Natural killer cell (primary cell): Measurements from ENCODE around the gene RRAGD. TPM values are rescaled to one million over a fixed set of nuclear protein-coding genes. Genes with fewer than 3 reads are reported as not detected.

Source experiments
- ATAC-seq, 3 donors: fragments of 150-1000 bp in 2 of 3; fragments of 200-7000 bp in 1 of 3; cut with Tn5 transposase; 1 replicate in 1 of 3; 2 replicates in 2 of 3; pipeline ENCODE4 v1.10.0; 2021; ENCODE audit warnings: mild to moderate bottlenecking in 2 of 3, moderate library complexity in 2 of 3
- DNase-seq, 2 donors: peaks; one replicate each; pipeline versions ENCODE4 v3.0.0 to v3.0.0-alpha.2; 2013 to 2021; ENCODE audit warnings: mixed read lengths in 1 of 2
- H3K27ac ChIP-seq: one replicate; pipeline ENCODE4 v1.5.1; 2013; ENCODE audit warnings: mild to moderate bottlenecking, low read length
- H3K27me3 ChIP-seq: one replicate; pipeline ENCODE4 v1.6.1; 2013; ENCODE audit warnings: low read length; ENCODE audit not compliant: control insufficient read depth, insufficient read depth
- H3K36me3 ChIP-seq: one replicate; pipeline ENCODE4 v1.6.1; 2013; ENCODE audit warnings: low read length; ENCODE audit not compliant: control insufficient read depth, insufficient read depth
- H3K4me1 ChIP-seq: one replicate; pipeline ENCODE4 v1.6.1; 2013; ENCODE audit warnings: low read length; ENCODE audit not compliant: control insufficient read depth, insufficient read depth
- H3K4me3 ChIP-seq: one replicate; pipeline ENCODE4 v1.5.1; 2013; ENCODE audit warnings: low read length
- H3K9me3 ChIP-seq: one replicate; pipeline ENCODE4 v1.6.1; 2013; ENCODE audit warnings: low read length; ENCODE audit not compliant: control insufficient read depth, insufficient read depth
- H3K27ac Mint-ChIP-seq, 2 donors: one replicate each; pipeline ENCODE4 v1.8.0; 2022; ENCODE audit warnings: mild to moderate bottlenecking in 2 of 2, mixed read lengths in 2 of 2, moderate library complexity in 1 of 2
- H3K27me3 Mint-ChIP-seq, 2 donors: one replicate each; pipeline ENCODE4 v1.8.0; 2022; ENCODE audit warnings: low read depth in 2 of 2, mixed read lengths in 2 of 2
- H3K36me3 Mint-ChIP-seq: one replicate; pipeline ENCODE4 v1.8.0; 2022; ENCODE audit warnings: mixed read lengths
- H3K4me1 Mint-ChIP-seq, 2 donors: one replicate each; pipeline ENCODE4 v1.8.0; 2022; ENCODE audit warnings: mixed read lengths in 2 of 2
- H3K4me3 Mint-ChIP-seq: one replicate; pipeline ENCODE4 v1.8.0; 2022; ENCODE audit warnings: mild to moderate bottlenecking, moderate library complexity, mixed read lengths
- H3K9me3 Mint-ChIP-seq, 2 donors: one replicate each; pipeline ENCODE4 v1.8.0; 2022; ENCODE audit warnings: mixed read lengths in 2 of 2
- WGBS: methylation state at CpG from one replicate; pipeline ENCODE4 v1.1.7; 2013; ENCODE audit warnings: missing lambda C conversion rate; ENCODE audit not compliant: insufficient coverage; 5-methylcytosine and 5-hydroxymethylcytosine counted together
- intact Hi-C: fragments of 100-400 bp; cut with micrococcal nuclease; formaldehyde crosslinking; loops from one replicate; pipeline ENCODE4 v1.14.2; 2022
- total RNA-seq, 4 donors: library from RNA; stranded (reverse); fragments of 120-200 nt in 1 of 4; gene quantifications; one replicate each; pipeline versions ENCODE4 v1.2.3 to v1.2.4, GENCODE V29; 2013 to 2022
- TF ChIP-seq, protein P1 (sequence below): fragments of 200-600 bp; IDR thresholded peaks from one replicate; pipeline ENCODE4 v1.8.0; 2022; ENCODE audit warnings: antibody characterized with exemption

The RRAGD gene
- total RNA-seq, 3 donors from 2014 or later (not counting 1 experiment from before 2014, with no cell fraction given), result 0.43 to 4.4 (median 1.8) TPM

DNA sequence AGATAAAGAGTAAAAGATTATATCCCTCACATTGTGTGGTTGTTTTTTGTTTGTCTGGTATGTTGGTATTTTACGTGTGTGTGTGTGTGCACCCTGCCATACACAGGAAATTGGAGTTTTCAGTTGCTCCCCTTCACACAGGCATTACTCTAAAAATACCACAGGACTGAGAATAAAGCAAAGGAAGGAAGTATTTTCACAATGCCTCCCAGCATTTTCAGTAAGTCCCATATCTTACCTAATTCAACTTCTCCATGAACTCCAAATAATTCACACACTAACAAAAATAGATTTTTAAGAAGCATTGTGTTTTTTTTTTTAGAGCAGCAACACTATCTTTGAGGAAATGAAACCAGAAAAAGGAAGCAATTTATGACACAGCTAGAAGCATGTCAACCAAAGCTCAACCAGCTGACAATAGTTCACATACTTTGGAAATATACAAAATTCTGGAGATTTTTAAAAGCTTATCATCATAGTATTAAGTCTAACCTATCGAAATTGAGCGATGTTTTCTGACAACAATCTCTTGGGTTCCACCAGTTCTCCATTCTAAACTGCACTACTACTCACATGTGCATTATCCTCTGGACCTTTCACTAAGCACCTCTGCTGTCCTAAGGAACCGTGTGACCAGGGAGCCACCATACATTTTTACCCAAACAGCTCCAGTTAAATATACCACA is 61.6 kb downstream of the RRAGD start:
- H3K27me3 ChIP-seq, result no peaks in the 10 kb centered on the region
- H3K36me3 ChIP-seq, result no peaks in the 10 kb centered on the region
- intact Hi-C loops, result no loop called here
- Mint-ChIP-seq H3K4me1 (peaks cover 63 to 65% of the 10 kb centered on the region in 2 donors), H3K9me3 (no peaks in the 10 kb centered on the region), H3K4me3 (peak overlapping the region; percentile 100), H3K27me3 (no peaks in the 10 kb centered on the region), H3K36me3 (no peaks in the 10 kb centered on the region), H3K27ac (peak overlapping the region; percentile 96)
- TF ChIP-seq, protein P1, sequence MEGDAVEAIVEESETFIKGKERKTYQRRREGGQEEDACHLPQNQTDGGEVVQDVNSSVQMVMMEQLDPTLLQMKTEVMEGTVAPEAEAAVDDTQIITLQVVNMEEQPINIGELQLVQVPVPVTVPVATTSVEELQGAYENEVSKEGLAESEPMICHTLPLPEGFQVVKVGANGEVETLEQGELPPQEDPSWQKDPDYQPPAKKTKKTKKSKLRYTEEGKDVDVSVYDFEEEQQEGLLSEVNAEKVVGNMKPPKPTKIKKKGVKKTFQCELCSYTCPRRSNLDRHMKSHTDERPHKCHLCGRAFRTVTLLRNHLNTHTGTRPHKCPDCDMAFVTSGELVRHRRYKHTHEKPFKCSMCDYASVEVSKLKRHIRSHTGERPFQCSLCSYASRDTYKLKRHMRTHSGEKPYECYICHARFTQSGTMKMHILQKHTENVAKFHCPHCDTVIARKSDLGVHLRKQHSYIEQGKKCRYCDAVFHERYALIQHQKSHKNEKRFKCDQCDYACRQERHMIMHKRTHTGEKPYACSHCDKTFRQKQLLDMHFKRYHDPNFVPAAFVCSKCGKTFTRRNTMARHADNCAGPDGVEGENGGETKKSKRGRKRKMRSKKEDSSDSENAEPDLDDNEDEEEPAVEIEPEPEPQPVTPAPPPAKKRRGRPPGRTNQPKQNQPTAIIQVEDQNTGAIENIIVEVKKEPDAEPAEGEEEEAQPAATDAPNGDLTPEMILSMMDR, result no peak
- DNase-seq (peak in 1 of 2 donors; percentile 52), ATAC-seq (peak in 2 of 3 donors; percentile 5 to 36)
- H3K9me3 ChIP-seq, result no peaks in the 10 kb centered on the region
- H3K4me1 ChIP-seq, result peaks cover 19% of the 10 kb centered on the region
- peak overlapping the region; percentile 66 for H3K4me3 ChIP-seq
- peak overlapping the region; percentile 87 for H3K27ac ChIP-seq
- 2% methylated on average over 3 of the region's 4 CpGs for WGBS

DNA sequence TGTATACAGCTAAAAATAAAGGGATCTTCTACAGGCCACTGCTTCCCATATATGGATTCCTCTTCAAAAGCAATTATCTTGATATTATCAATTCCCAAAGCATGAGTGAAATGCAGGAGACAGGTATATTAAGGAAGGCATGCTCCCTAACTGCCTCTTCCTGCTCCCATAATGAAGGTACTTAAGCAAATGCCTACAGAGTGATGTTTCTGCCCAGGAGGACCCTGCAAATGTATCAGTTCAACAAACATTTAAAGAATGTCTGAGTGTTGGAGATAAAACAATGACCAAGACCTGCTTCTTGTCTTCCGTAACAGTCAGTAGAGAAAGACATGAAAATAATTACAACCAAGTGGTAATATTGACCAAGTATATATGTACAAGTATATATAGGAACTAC is 63.7 kb downstream of the RRAGD start:
- DNase-seq (no peak), ATAC-seq (no peak)
- H3K4me1 Mint-ChIP-seq, result peaks cover 68 to 74% of the 10 kb centered on the region in 2 donors
- TF ChIP-seq, protein P1, result no peak
- Histone ChIP-seq H3K9me3 (no peaks in the 10 kb centered on the region), H3K27me3 (no peaks in the 10 kb centered on the region), H3K4me3 (no peak overlapping the region), H3K36me3 (no peaks in the 10 kb centered on the region), H3K27ac (no peak overlapping the region), H3K4me1 (peaks cover 17% of the 10 kb centered on the region)
- H3K4me3 Mint-ChIP-seq, result no peak overlapping the region
- no peaks in the 10 kb centered on the region for H3K9me3 Mint-ChIP-seq
- H3K27me3 Mint-ChIP-seq, result no peaks in the 10 kb centered on the region
- no CpG with 5 or more reads among the region's 1 CpG for WGBS
- intact Hi-C loops, result no loop called here
- no peaks in the 10 kb centered on the region for H3K36me3 Mint-ChIP-seq
- H3K27ac Mint-ChIP-seq, result peak overlapping the region; percentile 96

DNA sequence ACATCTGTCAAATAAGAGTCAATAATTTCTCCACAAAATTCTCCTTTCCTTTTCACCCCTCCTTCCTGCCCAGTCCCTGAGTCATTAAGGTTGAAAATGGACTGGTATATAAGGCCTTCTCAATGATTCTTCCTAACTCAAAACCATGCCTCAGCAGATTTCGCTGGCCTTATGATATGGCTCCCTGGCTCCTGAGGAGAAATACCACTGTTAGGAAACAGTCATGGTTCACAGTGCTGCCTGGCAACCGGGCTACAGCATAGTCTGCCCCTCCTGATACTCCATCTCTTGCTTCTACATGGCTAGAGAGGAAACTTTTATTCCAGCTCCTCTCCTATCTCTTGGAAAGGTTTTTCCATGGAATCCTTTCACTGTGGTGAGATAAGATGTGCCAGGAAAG is 64.2 kb downstream of the RRAGD start:
- no peak overlapping the region for H3K4me3 Mint-ChIP-seq
- no peaks in the 10 kb centered on the region for H3K36me3 Mint-ChIP-seq
- intact Hi-C loops, result no loop called here
- DNase-seq (no peak), ATAC-seq (no peak)
- H3K27me3 ChIP-seq, result no peaks in the 10 kb centered on the region
- H3K36me3 ChIP-seq, result no peaks in the 10 kb centered on the region
- no peak overlapping the region for H3K4me3 ChIP-seq
- H3K4me1 Mint-ChIP-seq, result peaks cover 67 to 72% of the 10 kb centered on the region in 2 donors
- H3K4me1 ChIP-seq, result peaks cover 13% of the 10 kb centered on the region
- H3K27ac ChIP-seq, result no peak overlapping the region
- no peaks in the 10 kb centered on the region for H3K27me3 Mint-ChIP-seq
- 68% methylated on average over 2 of the region's 2 CpGs for WGBS
- H3K27ac Mint-ChIP-seq, result peak overlapping the region in 1 of 2 donors; percentile 96
- TF ChIP-seq, protein P1, result no peak
- no peaks in the 10 kb centered on the region for H3K9me3 ChIP-seq
- H3K9me3 Mint-ChIP-seq, result no peaks in the 10 kb centered on the region

DNA sequence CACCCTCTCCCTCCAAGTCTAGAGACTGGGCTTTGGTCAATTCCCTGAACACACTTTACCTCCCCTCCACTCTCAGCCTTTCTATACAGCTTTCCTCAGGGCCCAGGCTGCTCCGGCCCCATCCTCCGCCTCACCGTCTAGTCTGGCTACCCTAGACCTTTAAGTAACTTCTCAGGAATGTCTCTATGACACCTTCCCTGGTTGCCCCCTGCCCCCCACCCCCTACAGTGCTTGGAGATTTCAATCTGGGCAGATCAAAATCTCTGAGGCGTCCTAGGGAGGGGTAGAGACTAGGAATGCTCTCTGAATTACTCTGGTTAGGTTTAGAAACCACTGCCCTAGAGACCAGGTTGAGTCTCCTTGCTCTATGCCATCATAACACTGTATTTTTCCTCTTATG is 65.6 kb downstream of the RRAGD start:
- Histone ChIP-seq H3K4me3 (no peak overlapping the region), H3K36me3 (peaks cover 8% of the 10 kb centered on the region), H3K27ac (no peak overlapping the region), H3K9me3 (no peaks in the 10 kb centered on the region), H3K27me3 (no peaks in the 10 kb centered on the region), H3K4me1 (peaks cover 13% of the 10 kb centered on the region)
- TF ChIP-seq, protein P1, result no peak
- Mint-ChIP-seq H3K36me3 (peaks cover 5% of the 10 kb centered on the region), H3K4me1 (peaks cover 59 to 65% of the 10 kb centered on the region in 2 donors), H3K9me3 (no peaks in the 10 kb centered on the region), H3K4me3 (no peak overlapping the region), H3K27me3 (no peaks in the 10 kb centered on the region), H3K27ac (peak overlapping the region in 1 of 2 donors; percentile 35)
- DNase-seq (no peak), ATAC-seq (no peak)
- 85% methylated on average over 4 of the region's 4 CpGs for WGBS
- intact Hi-C loops, result no loop called here
